Left lung (tissue), 14 donors: ENCODE data around the gene ZNF628. TPM values are rescaled to one million over a fixed set of nuclear protein-coding genes. Genes with fewer than 3 reads are reported as not detected.
A peak's percentile ranks its signal among the peaks of the same experiment; 100 is the strongest.

ENCODE experiments used
- ATAC-seq: fragments of 200-7000 bp; cut with Tn5 transposase; one replicate; pipeline ENCODE4 v1.9.1; 2020; ENCODE audit warnings: moderate library complexity
- DNase-seq, 4 donors: peaks; one replicate each; pipeline ENCODE4 v3.0.0-alpha.2; 2013 to 2020
- H3K27ac ChIP-seq, 2 donors: fragments of 200-600 bp; sonication (generic) in 1 of 2; one replicate each; pipeline versions ENCODE4 v1.5.0 to v1.8.0; 2020 to 2021
- H3K27me3 ChIP-seq, 2 donors: fragments of 200-600 bp; sonication (generic) in 1 of 2; one replicate each; pipeline versions ENCODE4 v1.5.0 to v1.8.0; 2020 to 2021
- H3K36me3 ChIP-seq, 2 donors: fragments of 200-600 bp; sonication (generic) in 1 of 2; one replicate each; pipeline versions ENCODE4 v1.5.0 to v1.8.0; 2020 to 2021
- H3K4me1 ChIP-seq, 2 donors: fragments of 200-600 bp; one replicate each; pipeline ENCODE4 v1.8.0; 2021
- H3K4me3 ChIP-seq, 2 donors: fragments of 200-600 bp; sonication (generic) in 1 of 2; one replicate each; pipeline versions ENCODE4 v1.5.0 to v1.8.0; 2020 to 2021; ENCODE audit warnings: mild to moderate bottlenecking in 1 of 2
- H3K9me3 ChIP-seq, 2 donors: fragments of 200-600 bp; sonication (generic) in 1 of 2; one replicate each; pipeline versions ENCODE4 v1.5.0 to v1.8.0; 2020 to 2021
- intact Hi-C, 2 donors: fragments of 100-400 bp; cut with DNase I; formaldehyde crosslinking; loops; one replicate each; pipeline versions ENCODE4 v1.11.2 to v1.14.2; 2022
- long read RNA-seq, 12 donors: library from polyadenylated mRNA in 2 of 12; unstranded in 2 of 12; transcript quantifications; one replicate each; pipeline ENCODE4 v2.0.0 and lab custom pipeline, GENCODE V29; 2019 to 2026
- polyA plus RNA-seq, 6 donors: library from polyadenylated mRNA; unstranded; fragments of 120-200 nt; gene quantifications; one replicate each; pipeline ENCODE4 v1.2.1, GENCODE V29; 2013; ENCODE audit not compliant: insufficient read length in 6 of 6
- total RNA-seq, 2 donors: library from RNA; stranded (reverse); fragmentation: NEBNext Ultra II Directional; extraction: Animal tissue kit (Norgen Biotek cat#: 25700); gene quantifications; one replicate each; pipeline ENCODE4 v1.2.1, GENCODE V29; 2021
- TF ChIP-seq, protein P1 (sequence below), 2 donors: fragments of 200-600 bp; sonication (generic) in 1 of 2; IDR thresholded peaks; one replicate each; pipeline versions ENCODE4 v1.5.0 to v1.8.0; 2021; ENCODE audit warnings: antibody characterized with exemption in 2 of 2
- donor health status: DM: no; HTN: yes; CAD: no.
- donor health status: DM: no; HTN: no; CAD: no.

Gene ZNF628
- total RNA-seq (1 to 10 TPM; 8.7 to 9.5 TPM), polyA plus RNA-seq (1 to 10 TPM; 1.6 to 5.4 (median 2.8) TPM)
- long read RNA-seq, donor 1, transcript ZNF628-201 (1 exons, 3,177 nt) = major isoform, 15 of 21 reads
- long read RNA-seq, donor 1, transcript ZNF628-202 (2 exons, 472 nt) = minor isoform, 6 of 21 reads
- long read RNA-seq, donor 1, partial matches to known transcripts = 0 of 21 reads
- long read RNA-seq, donor 1, other reads (novel, unspliced or antisense) = 0 of 21 reads
- long read RNA-seq, donor 2, transcript ZNF628-201 (1 exons, 3,177 nt) = major isoform, 7 of 12 reads
- long read RNA-seq, donor 2, partial matches to known transcripts = 0 of 12 reads
- long read RNA-seq, donor 2, other reads (novel, unspliced or antisense) = 0 of 12 reads
- long read RNA-seq, donor 3, partial matches to known transcripts = 0 of 5 reads
- long read RNA-seq, donor 3, other reads (novel, unspliced or antisense) = 0 of 5 reads
- long read RNA-seq, donor 4 = 0 reads
- long read RNA-seq, donor 5, transcript ZNF628-202 (2 exons, 472 nt) = minor isoform, 5 of 18 reads
- long read RNA-seq, donor 5, transcript ZNF628-201 (1 exons, 3,177 nt) = major isoform, 13 of 18 reads
- long read RNA-seq, donor 5, partial matches to known transcripts = 0 of 18 reads
- long read RNA-seq, donor 5, other reads (novel, unspliced or antisense) = 0 of 18 reads
- long read RNA-seq, donor 6, partial matches to known transcripts = 0 of 3 reads
- long read RNA-seq, donor 6, other reads (novel, unspliced or antisense) = 0 of 3 reads
- long read RNA-seq, donor 7, partial matches to known transcripts = 0 of 1 reads
- long read RNA-seq, donor 7, other reads (novel, unspliced or antisense) = 0 of 1 reads
- long read RNA-seq, donor 8, transcript ZNF628-202 (2 exons, 472 nt) = minor isoform, 7 of 17 reads
- long read RNA-seq, donor 8, transcript ZNF628-201 (1 exons, 3,177 nt) = major isoform, 10 of 17 reads
- long read RNA-seq, donor 8, partial matches to known transcripts = 0 of 17 reads
- long read RNA-seq, donor 8, other reads (novel, unspliced or antisense) = 0 of 17 reads
- long read RNA-seq, donor 9 = 0 reads
- long read RNA-seq, donor 10, partial matches to known transcripts = 0 of 1 reads
- long read RNA-seq, donor 10, other reads (novel, unspliced or antisense) = 0 of 1 reads
- long read RNA-seq, donor 11 = 0 reads
- long read RNA-seq, donor 12, partial matches to known transcripts = 0 of 1 reads
- long read RNA-seq, donor 12, other reads (novel, unspliced or antisense) = 0 of 1 reads

DNA sequence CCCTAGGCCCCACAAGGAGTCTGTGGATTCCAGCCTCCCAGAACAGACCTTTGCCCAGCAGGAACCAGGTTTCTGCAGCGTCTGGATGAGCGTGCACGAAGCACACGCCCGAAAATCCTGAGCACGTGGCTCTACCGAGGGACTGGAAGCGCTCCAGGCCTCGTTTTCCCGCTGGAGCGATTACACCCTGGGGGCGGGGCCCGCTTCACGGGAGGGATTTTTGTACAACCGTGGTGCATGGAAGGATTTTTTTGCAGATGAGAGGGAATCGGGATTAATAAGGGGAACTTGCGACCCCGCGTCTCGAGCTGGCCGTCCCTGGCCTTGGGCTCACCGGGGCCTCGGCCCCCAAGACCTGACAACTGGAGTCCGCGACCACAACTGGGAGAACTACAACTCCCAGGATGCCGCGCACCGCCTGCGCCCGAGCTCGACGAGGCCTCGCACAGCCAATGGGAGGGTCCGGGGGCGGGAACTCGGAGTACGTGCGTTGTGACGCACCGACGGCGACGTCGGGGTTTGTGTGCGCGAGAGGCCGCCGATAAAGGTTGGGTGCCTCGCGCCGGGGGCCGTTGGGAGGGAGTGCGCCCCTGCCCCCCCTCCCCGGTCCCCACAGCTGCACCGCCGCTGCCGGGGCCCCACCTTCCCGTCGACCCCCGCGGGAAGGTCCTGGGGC is at the start of gene ZNF628:
ZNF628 (plus strand) TSS at position 518 of the 676 bp plus-strand sequence. CDS start 3,294 bp downstream, outside the sequence.
- Histone ChIP-seq H3K4me1 (peaks cover 4 to 18% of the 10 kb centered on the region in 2 donors), H3K27me3 (no peaks in the 10 kb centered on the region), H3K27ac (peak within 1 kb of the TSS; percentile 93), H3K36me3 (peaks cover 0 to 7% of the 10 kb centered on the region in 2 donors), H3K4me3 (peak within 1 kb of the TSS; percentile 49 to 60), H3K9me3 (no peaks in the 10 kb centered on the region)
- peak; percentile 98 to 99 (median 99) for DNase-seq
- peak; percentile 97 for ATAC-seq
- intact Hi-C loops = no loop called here
- TF ChIP-seq, protein P1, sequence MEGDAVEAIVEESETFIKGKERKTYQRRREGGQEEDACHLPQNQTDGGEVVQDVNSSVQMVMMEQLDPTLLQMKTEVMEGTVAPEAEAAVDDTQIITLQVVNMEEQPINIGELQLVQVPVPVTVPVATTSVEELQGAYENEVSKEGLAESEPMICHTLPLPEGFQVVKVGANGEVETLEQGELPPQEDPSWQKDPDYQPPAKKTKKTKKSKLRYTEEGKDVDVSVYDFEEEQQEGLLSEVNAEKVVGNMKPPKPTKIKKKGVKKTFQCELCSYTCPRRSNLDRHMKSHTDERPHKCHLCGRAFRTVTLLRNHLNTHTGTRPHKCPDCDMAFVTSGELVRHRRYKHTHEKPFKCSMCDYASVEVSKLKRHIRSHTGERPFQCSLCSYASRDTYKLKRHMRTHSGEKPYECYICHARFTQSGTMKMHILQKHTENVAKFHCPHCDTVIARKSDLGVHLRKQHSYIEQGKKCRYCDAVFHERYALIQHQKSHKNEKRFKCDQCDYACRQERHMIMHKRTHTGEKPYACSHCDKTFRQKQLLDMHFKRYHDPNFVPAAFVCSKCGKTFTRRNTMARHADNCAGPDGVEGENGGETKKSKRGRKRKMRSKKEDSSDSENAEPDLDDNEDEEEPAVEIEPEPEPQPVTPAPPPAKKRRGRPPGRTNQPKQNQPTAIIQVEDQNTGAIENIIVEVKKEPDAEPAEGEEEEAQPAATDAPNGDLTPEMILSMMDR (IDR thresholded peaks at IDR 0.05) = no peak

DNA sequence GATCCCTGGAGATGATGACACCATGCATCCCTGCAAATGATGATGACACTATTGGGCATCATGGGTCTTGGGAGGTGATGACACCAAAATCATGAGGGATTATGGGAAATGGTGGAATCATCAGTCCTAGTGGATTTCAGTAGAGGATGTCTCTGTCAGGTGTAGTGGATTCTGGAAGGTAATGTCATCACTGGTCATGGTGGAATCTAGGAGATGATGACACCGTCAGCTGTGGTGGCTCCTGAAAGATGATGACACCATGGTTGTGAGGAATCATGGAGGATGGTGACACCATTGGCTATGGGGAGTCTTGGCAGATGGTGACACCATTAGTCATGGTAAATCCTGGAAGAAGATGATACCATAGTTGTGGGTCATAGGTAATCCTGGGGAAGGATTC is 45.2 kb upstream of the ZNF628 start:
- Histone ChIP-seq H3K4me3 (no peak overlapping the region), H3K9me3 (no peaks in the 10 kb centered on the region), H3K27me3 (peaks cover 16 to 79% of the 10 kb centered on the region in 2 donors), H3K36me3 (no peaks in the 10 kb centered on the region), H3K4me1 (no peaks in the 10 kb centered on the region), H3K27ac (no peak overlapping the region)
- DNase-seq = no peak
- intact Hi-C loops = no loop called here
- TF ChIP-seq, protein P1 (IDR thresholded peaks at IDR 0.05) = no peak
- ATAC-seq = no peak

DNA sequence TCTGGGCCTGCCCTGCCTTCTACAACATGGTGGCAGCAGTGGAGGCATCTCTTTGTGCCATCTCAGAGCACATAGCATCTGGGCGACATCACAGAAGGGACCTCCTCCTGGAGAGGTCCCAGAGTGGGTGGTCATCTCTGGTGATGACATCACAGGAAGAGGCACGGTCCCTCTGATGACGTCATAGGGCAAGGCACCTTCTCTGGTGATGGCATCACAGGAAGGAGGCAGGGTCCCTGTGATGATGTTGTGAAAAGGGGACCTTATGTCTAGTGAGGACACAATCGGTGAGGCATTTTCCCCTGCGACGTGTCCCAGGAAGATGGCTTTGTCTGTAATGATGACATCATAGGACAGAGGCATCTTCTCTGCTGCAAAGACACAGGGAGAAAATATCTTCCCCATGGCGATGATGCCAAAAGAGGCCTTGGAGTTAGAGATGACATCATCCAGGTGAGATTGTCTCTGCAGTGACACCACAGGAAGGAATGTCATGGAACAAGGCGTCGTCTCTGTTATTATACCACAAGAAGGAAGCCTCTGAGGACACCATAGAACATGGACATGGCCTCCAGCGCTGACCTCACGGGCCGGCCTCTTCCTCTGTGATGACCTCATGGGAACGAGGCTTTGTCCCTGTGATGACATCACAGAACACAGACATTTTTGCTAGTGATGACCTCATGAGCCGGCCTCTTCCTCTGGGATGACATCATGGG is 44.0 kb upstream of the ZNF628 start:
- Histone ChIP-seq H3K4me1 (no peaks in the 10 kb centered on the region), H3K27me3 (peaks cover 16 to 79% of the 10 kb centered on the region in 2 donors), H3K9me3 (no peaks in the 10 kb centered on the region), H3K4me3 (no peak overlapping the region), H3K36me3 (no peaks in the 10 kb centered on the region), H3K27ac (no peak overlapping the region)
- DNase-seq (no peak), ATAC-seq (no peak)
- intact Hi-C loops = no loop called here
- TF ChIP-seq, protein P1 (IDR thresholded peaks at IDR 0.05) = no peak

DNA sequence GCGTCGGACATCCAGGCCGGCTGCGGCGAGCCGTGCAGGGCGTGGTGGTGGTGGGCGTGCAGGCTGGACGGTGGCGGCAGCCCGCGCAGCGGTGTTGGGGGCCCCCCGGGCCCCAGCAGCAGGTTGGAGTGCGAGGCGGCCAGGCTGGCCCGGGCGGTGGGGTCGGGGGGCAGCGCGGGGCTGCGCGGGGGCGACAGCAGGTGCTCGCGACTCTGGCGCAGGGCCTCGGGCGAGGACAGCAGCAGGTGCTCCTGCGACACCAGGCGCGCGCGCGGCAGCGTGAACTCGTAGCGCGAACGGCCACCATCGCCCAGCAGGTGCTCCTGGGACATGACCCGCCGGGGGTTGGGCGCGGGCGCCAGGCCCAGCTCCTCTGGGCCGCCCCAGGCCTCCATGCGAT is 43.1 kb upstream of the ZNF628 start:
- Histone ChIP-seq H3K27ac (no peak overlapping the region), H3K4me1 (no peaks in the 10 kb centered on the region), H3K4me3 (no peak overlapping the region), H3K36me3 (no peaks in the 10 kb centered on the region), H3K9me3 (no peaks in the 10 kb centered on the region), H3K27me3 (peaks cover 16 to 80% of the 10 kb centered on the region in 2 donors)
- intact Hi-C loops = no loop called here
- no peak for DNase-seq
- no peak for ATAC-seq
- TF ChIP-seq, protein P1 (IDR thresholded peaks at IDR 0.05) = no peak
